SU-DHL-6 (cell line): ENCODE data around the gene WDR53.

Source experiments
- EZH2phosphoT487 ChIP-seq: fragments of 200-600 bp; sonication (generic), shearing (Covaris generic); conservative IDR thresholded peaks from 2 replicates; pipeline ENCODE4 v1.6.1; 2018; ENCODE audit warnings: mild to moderate bottlenecking, antibody characterized with exemption, low read length, moderate library complexity, mixed read lengths
- TF ChIP-seq, protein P1 (sequence below): fragments of 200-600 bp; sonication (generic); IDR thresholded peaks from one replicate; pipeline ENCODE4 v1.5.1; 2017; ENCODE audit warnings: antibody characterized with exemption, mild to moderate bottlenecking, low read length, moderate library complexity; ENCODE audit not compliant: insufficient read depth, poor library complexity, severe bottlenecking

DNA sequence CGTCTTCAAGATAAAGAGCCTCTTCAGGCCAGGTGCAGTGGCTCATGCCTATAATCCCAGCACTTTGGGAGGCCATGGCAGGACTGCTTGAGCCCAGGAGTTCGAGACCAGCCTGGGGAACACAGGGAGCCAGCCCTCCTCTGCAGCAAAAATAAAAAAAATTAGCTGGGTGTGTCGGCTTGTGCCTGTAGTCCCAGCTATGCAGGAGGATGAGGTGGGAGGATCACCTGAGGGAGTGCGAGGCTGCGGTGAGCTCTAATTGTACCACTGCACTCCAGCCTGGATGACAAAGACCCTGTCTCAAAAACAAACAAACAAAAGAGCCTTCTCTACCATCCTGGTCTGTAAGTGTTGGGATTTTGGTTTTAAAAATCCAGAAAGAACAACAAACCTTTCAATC, 11.1 kb downstream of the WDR53 start:
- TF ChIP-seq, protein P1, sequence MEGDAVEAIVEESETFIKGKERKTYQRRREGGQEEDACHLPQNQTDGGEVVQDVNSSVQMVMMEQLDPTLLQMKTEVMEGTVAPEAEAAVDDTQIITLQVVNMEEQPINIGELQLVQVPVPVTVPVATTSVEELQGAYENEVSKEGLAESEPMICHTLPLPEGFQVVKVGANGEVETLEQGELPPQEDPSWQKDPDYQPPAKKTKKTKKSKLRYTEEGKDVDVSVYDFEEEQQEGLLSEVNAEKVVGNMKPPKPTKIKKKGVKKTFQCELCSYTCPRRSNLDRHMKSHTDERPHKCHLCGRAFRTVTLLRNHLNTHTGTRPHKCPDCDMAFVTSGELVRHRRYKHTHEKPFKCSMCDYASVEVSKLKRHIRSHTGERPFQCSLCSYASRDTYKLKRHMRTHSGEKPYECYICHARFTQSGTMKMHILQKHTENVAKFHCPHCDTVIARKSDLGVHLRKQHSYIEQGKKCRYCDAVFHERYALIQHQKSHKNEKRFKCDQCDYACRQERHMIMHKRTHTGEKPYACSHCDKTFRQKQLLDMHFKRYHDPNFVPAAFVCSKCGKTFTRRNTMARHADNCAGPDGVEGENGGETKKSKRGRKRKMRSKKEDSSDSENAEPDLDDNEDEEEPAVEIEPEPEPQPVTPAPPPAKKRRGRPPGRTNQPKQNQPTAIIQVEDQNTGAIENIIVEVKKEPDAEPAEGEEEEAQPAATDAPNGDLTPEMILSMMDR: no peak
- no peak for TF ChIP-seq EZH2phosphoT487
